Endothelial cell of umbilical vein (primary cell): Measurements from ENCODE around the gene ARID5A. TPM values are rescaled to one million over a fixed set of nuclear protein-coding genes. Genes with fewer than 3 reads are reported as not detected.

Experiments used
- BruUV-seq: library from RNA; stranded (reverse); fragments of 400-500 nt; replicated peaks from 2 replicates; lab custom pipeline; 2021; lab: Mats Ljungman, UMichigan
- CTCF ChIA-PET: fragments of 300-600, 350-600 bp; sonication (Branson Sonifier 250); formaldehyde crosslinking; loops from one replicate; lab custom pipeline; 2021; ENCODE audit warnings: antibody characterized with exemption, inconsistent platforms; lab: Charles Lee
- POLR2A ChIA-PET: fragments of 300-600, 350-600 bp; sonication (Branson Sonifier 250); formaldehyde crosslinking; loops from one replicate; lab custom pipeline; 2021; ENCODE audit warnings: antibody characterized with exemption, inconsistent platforms; lab: Charles Lee
- DNase-seq: peaks from one replicate; pipeline ENCODE4 v3.0.0-alpha.2; 2011; ENCODE audit warnings: low read depth, low spot score
- FAIRE-seq: peaks from 2 replicates; lab custom pipeline; 2011; peaks lifted over from hg19 to GRCh38; lab: Jason Lieb, UNC
- H2AFZ ChIP-seq: 2 replicates; pipeline ENCODE4 v1.6.0; 2012; ENCODE audit warnings: low read depth, low read length, control low read depth, inconsistent platforms
- H3K27ac ChIP-seq: 2 replicates; pipeline ENCODE4 v1.5.1; 2011; ENCODE audit warnings: low read depth, mild to moderate bottlenecking, control low read depth, low read length, moderate library complexity; ENCODE audit not compliant: insufficient read depth
- H3K27me3 ChIP-seq, 2 experiments: 2 replicates each; pipeline versions ENCODE4 v1.6.0 to v1.6.1; 2011; ENCODE audit warnings: low read length in 2 of 2, mixed read lengths in 1 of 2; ENCODE audit not compliant: control insufficient read depth in 2 of 2, insufficient read depth in 2 of 2
- H3K36me3 ChIP-seq, 2 experiments: 2 replicates in 1 of 2; 3 replicates in 1 of 2; pipeline ENCODE4 v1.5.1; 2011; ENCODE audit warnings: low read length in 2 of 2, mild to moderate bottlenecking in 1 of 2, moderate library complexity in 1 of 2; ENCODE audit not compliant: control insufficient read depth in 2 of 2, insufficient read depth in 2 of 2; ENCODE audit errors: extremely low read depth in 1 of 2
- H3K4me1 ChIP-seq: 3 replicates; pipeline ENCODE4 v1.5.1; 2011; ENCODE audit warnings: mild to moderate bottlenecking, low read length; ENCODE audit not compliant: control insufficient read depth, insufficient read depth; ENCODE audit errors: extremely low read depth
- H3K4me2 ChIP-seq: 2 replicates; pipeline ENCODE4 v1.6.1; 2011; ENCODE audit warnings: low read length, control low read depth, mixed read lengths; ENCODE audit not compliant: insufficient read depth
- H3K4me3 ChIP-seq, 3 experiments: fragments of 200-600 bp in 1 of 3; sonication (generic), shearing (Covaris generic) in 1 of 3; replicated peaks in 1 of 3; 2 replicates each; pipeline ENCODE4 v1.5.1; 2011 to 2016; ENCODE audit warnings: control low read depth in 3 of 3, low read length in 3 of 3, mild to moderate bottlenecking in 2 of 3, inconsistent platforms in 1 of 3, low read depth in 1 of 3, moderate library complexity in 1 of 3; ENCODE audit not compliant: insufficient read depth in 1 of 3
- H3K79me2 ChIP-seq: 2 replicates; pipeline ENCODE4 v1.6.0; 2012; ENCODE audit warnings: low read length, inconsistent platforms; ENCODE audit not compliant: control insufficient read depth, insufficient read depth
- H3K9ac ChIP-seq: replicated peaks from 2 replicates; pipeline ENCODE3; 2011; ENCODE audit warnings: low read length, control low read depth; ENCODE audit not compliant: insufficient read depth; ENCODE audit errors: extremely low read depth
- H3K9me1 ChIP-seq: replicated peaks from 3 replicates; pipeline ENCODE4 v1.6.0; 2011; ENCODE audit warnings: mild to moderate bottlenecking, low read length; ENCODE audit not compliant: control insufficient read depth, insufficient read depth; ENCODE audit errors: extremely low read depth
- H3K9me3 ChIP-seq: replicated peaks from 2 replicates; pipeline ENCODE4 v1.5.1; 2012; ENCODE audit warnings: low read length, inconsistent platforms; ENCODE audit not compliant: control insufficient read depth, insufficient read depth
- H4K20me1 ChIP-seq: replicated peaks from 2 replicates; pipeline ENCODE3; 2011; ENCODE audit warnings: mild to moderate bottlenecking, low read length; ENCODE audit not compliant: control insufficient read depth, insufficient read depth; ENCODE audit errors: extremely low read depth
- EZH2 ChIP-seq: IDR thresholded peaks from 2 replicates; pipeline ENCODE4 v1.6.1; 2012; ENCODE audit warnings: borderline replicate concordance, low read depth, mild to moderate bottlenecking, moderate library complexity, low read length, inconsistent platforms; ENCODE audit not compliant: severe bottlenecking
- FOS ChIP-seq: IDR thresholded peaks from 2 replicates; pipeline ENCODE4 v1.6.1; 2011; ENCODE audit warnings: mild to moderate bottlenecking, low read length, moderate library complexity, borderline replicate concordance; ENCODE audit not compliant: insufficient read depth
- POLR2A ChIP-seq: IDR thresholded peaks from 2 replicates; pipeline ENCODE4 v1.6.1; 2012; ENCODE audit warnings: low read depth, mild to moderate bottlenecking, control low read depth, low read length
- POLR2AphosphoS5 ChIP-seq: IDR thresholded peaks from 2 replicates; pipeline ENCODE4 v1.6.1; 2012; ENCODE audit warnings: low read depth, mild to moderate bottlenecking, control low read depth, low read length, moderate library complexity; ENCODE audit not compliant: insufficient read depth
- dilution Hi-C: fragments of 300-500 bp; cut with MboI; formaldehyde crosslinking; loops from one replicate; pipeline ENCODE4 v1.15.0; 2019; ENCODE audit warnings: low sequenced_read_pairs; ENCODE audit not compliant: extremely low pct_ligation_motif_present
- intact Hi-C: fragments of 100-400 bp; cut with micrococcal nuclease; formaldehyde crosslinking; loops from one replicate; pipeline ENCODE4 v1.10.0; 2022
- polyA plus RNA-seq, 4 experiments: library from polyadenylated mRNA; depleted of rRNA in 3 of 4; stranded (reverse) in 3 of 4; unstranded in 1 of 4; fragments of >200 nt; gene quantifications; 2 replicates each; pipeline versions ENCODE4 v1.2.1 to v1.2.3, GENCODE V29; 2011 to 2012; ENCODE audit warnings: missing spikeins in 1 of 4
- total RNA-seq: library from RNA; stranded (reverse); gene quantifications from 2 replicates; pipeline ENCODE4 v1.2.3, GENCODE V29; 2021
- TF ChIP-seq, protein P1 (sequence below), 2 donors: IDR thresholded peaks; 1 replicate in 1 of 2; 2 replicates in 1 of 2; pipeline ENCODE4 v1.5.1; 2011; ENCODE audit warnings: low read length in 2 of 2, mild to moderate bottlenecking in 2 of 2, moderate library complexity in 2 of 2, control low read depth in 1 of 2, inconsistent platforms in 1 of 2, low read depth in 1 of 2; ENCODE audit not compliant: insufficient read depth in 1 of 2; ENCODE audit errors: extremely low read depth in 1 of 2

The ARID5A gene
- total and polyA plus RNA-seq, 2 donors (not counting 3 experiments of a cell fraction or from before 2014, with no cell fraction given), result 18.0 to 24.7 TPM

DNA sequence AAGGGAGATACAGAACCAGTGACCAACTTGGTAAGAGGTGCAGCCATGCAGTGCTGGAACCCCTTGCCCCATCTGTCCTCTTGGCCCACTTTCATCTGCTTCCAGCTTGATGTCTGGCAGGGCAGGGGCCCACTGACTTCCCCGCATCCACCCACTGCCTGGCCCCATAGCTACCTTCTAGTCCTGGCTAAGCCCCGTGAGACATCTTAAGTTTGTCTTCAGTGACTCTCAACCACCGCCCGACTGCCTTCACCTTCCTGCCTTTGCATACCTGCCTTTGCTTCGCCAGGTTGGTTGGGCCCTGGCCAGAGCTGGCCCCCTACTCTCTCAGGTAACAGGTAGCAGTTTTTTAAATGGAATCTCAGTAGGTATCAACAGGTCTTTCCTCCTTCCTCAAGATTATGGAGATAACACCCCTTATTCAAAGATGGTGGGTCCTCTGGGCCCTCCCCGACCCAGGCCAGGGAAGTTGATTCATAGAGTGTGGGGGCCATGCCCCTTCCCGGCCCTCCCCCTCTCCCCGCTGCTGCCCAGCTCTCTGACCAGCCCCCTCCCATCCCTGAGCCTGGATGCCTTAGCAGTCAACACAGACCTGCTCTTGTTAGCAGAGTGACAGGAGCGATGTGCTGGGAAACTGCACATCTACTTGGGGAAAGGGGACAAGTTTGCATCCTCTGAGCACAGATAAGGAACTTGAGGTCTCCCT is 2.8 kb downstream of the ARID5A start:
- Histone ChIP-seq H4K20me1 (peaks cover 2% of the 10 kb centered on the region), H2AFZ (no peak overlapping the region), H3K27ac (peak overlapping the region; percentile 67), H3K9me1 (no peaks in the 10 kb centered on the region), H3K4me1 (peaks cover 22% of the 10 kb centered on the region), H3K9me3 (no peaks in the 10 kb centered on the region), H3K36me3 (peaks cover 0 to 7% of the 10 kb centered on the region in 2 experiments), H3K4me2 (peak overlapping the region; percentile 90), H3K79me2 (peaks cover 37% of the 10 kb centered on the region), H3K9ac (peak overlapping the region; percentile 97), H3K27me3 (no peaks in the 10 kb centered on the region), H3K4me3 (no peak overlapping the region)
- CTCF ChIA-PET, result interaction anchor here (1.4 to 8.7 kb wide), 4 partner anchors 11 to 132 kb away, joined by 5 to 130 read pairs (median 19); no protein-coding TSS in a partner anchor
- FAIRE-seq, result no peak
- TF ChIP-seq, protein P1, sequence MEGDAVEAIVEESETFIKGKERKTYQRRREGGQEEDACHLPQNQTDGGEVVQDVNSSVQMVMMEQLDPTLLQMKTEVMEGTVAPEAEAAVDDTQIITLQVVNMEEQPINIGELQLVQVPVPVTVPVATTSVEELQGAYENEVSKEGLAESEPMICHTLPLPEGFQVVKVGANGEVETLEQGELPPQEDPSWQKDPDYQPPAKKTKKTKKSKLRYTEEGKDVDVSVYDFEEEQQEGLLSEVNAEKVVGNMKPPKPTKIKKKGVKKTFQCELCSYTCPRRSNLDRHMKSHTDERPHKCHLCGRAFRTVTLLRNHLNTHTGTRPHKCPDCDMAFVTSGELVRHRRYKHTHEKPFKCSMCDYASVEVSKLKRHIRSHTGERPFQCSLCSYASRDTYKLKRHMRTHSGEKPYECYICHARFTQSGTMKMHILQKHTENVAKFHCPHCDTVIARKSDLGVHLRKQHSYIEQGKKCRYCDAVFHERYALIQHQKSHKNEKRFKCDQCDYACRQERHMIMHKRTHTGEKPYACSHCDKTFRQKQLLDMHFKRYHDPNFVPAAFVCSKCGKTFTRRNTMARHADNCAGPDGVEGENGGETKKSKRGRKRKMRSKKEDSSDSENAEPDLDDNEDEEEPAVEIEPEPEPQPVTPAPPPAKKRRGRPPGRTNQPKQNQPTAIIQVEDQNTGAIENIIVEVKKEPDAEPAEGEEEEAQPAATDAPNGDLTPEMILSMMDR (IDR thresholded peaks at IDR 0.05; ENCODE audit: extremely low read depth in 1 of 2, insufficient read depth in 1 of 2, low read depth in 1 of 2, low read length in 2 of 2), result no peak
- TF ChIP-seq POLR2A, result no peak
- no peak for TF ChIP-seq EZH2
- no peak for TF ChIP-seq FOS
- no peak for TF ChIP-seq POLR2AphosphoS5
- POLR2A ChIA-PET, result interaction anchor here (2.5 kb wide), 1 partner anchor 15 kb away, joined by 8 read pairs; no protein-coding TSS in a partner anchor
- intact Hi-C loops (loop anchor here (5.0 kb wide), 1 partner anchor 223 kb away; the partner anchor contains the start of gene CNNM4), dilution Hi-C loops (no loop called here)
- BruUV-seq, result no TSS peak
- DNase-seq, result no peak
